ENCODE measurements around the gene CAMK1D.

CAMK1D gene

GRCh38 chr10:12448340-12448728, 99.0 kb downstream of the CAMK1D start:
- H3K4me3 Mint-ChIP-seq = no peak overlapping the region
- no peak for TF ChIP-seq CTCF (IDR thresholded peaks at IDR 0.05; ENCODE audit: unreplicated experiment in 3 of 3)
- no peak overlapping the region for H3K27ac Mint-ChIP-seq
- no peaks in the 10 kb centered on the region for H3K9me3 Mint-ChIP-seq
- no peaks in the 10 kb centered on the region for H3K27me3 Mint-ChIP-seq (ENCODE audit: low read depth)
- H3K4me1 Mint-ChIP-seq = peaks cover 24% of the 10 kb centered on the region
- no peaks in the 10 kb centered on the region for H3K36me3 Mint-ChIP-seq (ENCODE audit: low read depth)

GRCh38 chr10:12448729-12449391, 99.5 kb downstream of the CAMK1D start:
- H3K27ac Mint-ChIP-seq = no peak overlapping the region
- H3K36me3 Mint-ChIP-seq (ENCODE audit: low read depth) = no peaks in the 10 kb centered on the region
- peaks cover 24% of the 10 kb centered on the region for H3K4me1 Mint-ChIP-seq
- H3K4me3 Mint-ChIP-seq = no peak overlapping the region
- no peaks in the 10 kb centered on the region for H3K27me3 Mint-ChIP-seq (ENCODE audit: low read depth)
- TF ChIP-seq CTCF (IDR thresholded peaks at IDR 0.05; ENCODE audit: unreplicated experiment in 3 of 3) = no peak
- no peaks in the 10 kb centered on the region for H3K9me3 Mint-ChIP-seq

- no peak overlapping the region for H3K4me3 Mint-ChIP-seq
- no peak overlapping the region for H3K27ac Mint-ChIP-seq
- no peaks in the 10 kb centered on the region for H3K9me3 Mint-ChIP-seq
- H3K27me3 Mint-ChIP-seq (ENCODE audit: low read depth) = no peaks in the 10 kb centered on the region
- peaks cover 20% of the 10 kb centered on the region for H3K4me1 Mint-ChIP-seq
- H3K36me3 Mint-ChIP-seq (ENCODE audit: low read depth) = no peaks in the 10 kb centered on the region
- TF ChIP-seq CTCF (IDR thresholded peaks at IDR 0.05; ENCODE audit: unreplicated experiment in 3 of 3) = no peak
Measured at GRCh38 chr10:12455318-12455717, 106.0 kb downstream of the CAMK1D start.

- peaks cover 20% of the 10 kb centered on the region for H3K4me1 Mint-ChIP-seq
- TF ChIP-seq CTCF (IDR thresholded peaks at IDR 0.05; ENCODE audit: unreplicated experiment in 3 of 3) = no peak
- H3K27me3 Mint-ChIP-seq (ENCODE audit: low read depth) = no peaks in the 10 kb centered on the region
- H3K36me3 Mint-ChIP-seq (ENCODE audit: low read depth) = no peaks in the 10 kb centered on the region
- H3K9me3 Mint-ChIP-seq = no peaks in the 10 kb centered on the region
- H3K4me3 Mint-ChIP-seq = no peak overlapping the region
- H3K27ac Mint-ChIP-seq = no peak overlapping the region
Measured at GRCh38 chr10:12455766-12456165, 106.4 kb downstream of the CAMK1D start.

- Mint-ChIP-seq H3K36me3 (ENCODE audit: low read depth) (no peaks in the 10 kb centered on the region), H3K4me1 (peaks cover 20% of the 10 kb centered on the region), H3K4me3 (peak overlapping the region in 2 of 3 experiments; percentile 51 to 69), H3K27ac (peak overlapping the region; percentile 20 to 54 (median 46)), H3K27me3 (ENCODE audit: low read depth) (no peaks in the 10 kb centered on the region), H3K9me3 (no peaks in the 10 kb centered on the region)
- no peak for TF ChIP-seq CTCF (IDR thresholded peaks at IDR 0.05; ENCODE audit: unreplicated experiment in 3 of 3)
Measured at GRCh38 chr10:12459340-12459739, 110.0 kb downstream of the CAMK1D start.

- Mint-ChIP-seq H3K4me1 (peaks cover 20% of the 10 kb centered on the region), H3K9me3 (no peaks in the 10 kb centered on the region), H3K4me3 (peak overlapping the region in 2 of 3 experiments; percentile 51 to 69), H3K27ac (peak overlapping the region; percentile 20 to 54 (median 46)), H3K36me3 (ENCODE audit: low read depth) (no peaks in the 10 kb centered on the region), H3K27me3 (ENCODE audit: low read depth) (no peaks in the 10 kb centered on the region)
- TF ChIP-seq CTCF (IDR thresholded peaks at IDR 0.05; ENCODE audit: unreplicated experiment in 3 of 3) = no peak
Measured at GRCh38 chr10:12459762-12460161, 110.4 kb downstream of the CAMK1D start.
